HG02973 (cell line): ENCODE data around the gene ELOVL1.
"Not testable (repeated sequence)": the region's sequence is repeated elsewhere in the genome, so short reads cannot be mapped to it uniquely, and the experiment has no call there.

ENCODE experiments used
- ATAC-seq: cut with Tn5 transposase; IDR thresholded peaks from one replicate; pipeline ENCODE4 v1.9.1; 2021; ENCODE audit warnings: moderate library complexity; ENCODE audit not compliant: unreplicated experiment

ELOVL1 gene

DNA sequence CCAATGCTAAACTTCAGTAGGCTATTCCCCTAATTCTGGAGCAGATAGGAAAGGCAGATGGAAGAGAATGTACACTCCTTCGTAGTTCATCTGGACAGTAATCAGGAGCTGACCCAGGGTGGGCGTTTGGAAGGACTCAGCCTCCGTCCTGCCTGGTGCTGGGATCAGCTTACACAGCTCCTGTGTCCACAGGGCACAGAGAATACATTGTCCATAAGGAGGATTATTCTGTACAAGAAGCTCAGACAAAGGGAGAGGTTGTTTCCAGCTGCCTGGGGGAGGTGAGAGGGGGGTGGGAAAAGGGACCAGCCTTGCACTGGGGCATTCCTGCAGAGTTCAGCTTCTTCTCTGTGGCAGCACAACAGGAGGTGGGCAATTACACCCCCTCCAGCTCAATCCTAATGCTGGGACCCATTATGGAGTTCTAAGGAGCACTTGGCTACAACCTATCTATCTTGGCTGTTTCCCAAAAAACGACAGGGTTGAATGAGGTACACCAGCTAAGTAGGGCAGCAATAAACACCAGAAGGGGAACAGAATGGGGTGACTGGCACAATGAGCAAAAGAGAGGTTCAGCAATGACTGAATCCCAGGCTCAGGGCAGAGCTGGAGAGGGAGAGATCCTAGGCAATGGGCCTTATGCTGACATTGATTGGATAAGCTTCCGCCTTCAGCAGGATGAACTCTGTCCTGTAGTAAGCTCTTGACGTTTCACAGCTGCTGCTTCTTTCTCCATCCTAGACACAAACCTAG, 14.4 kb upstream of the ELOVL1 start:
- ATAC-seq = no peak

DNA sequence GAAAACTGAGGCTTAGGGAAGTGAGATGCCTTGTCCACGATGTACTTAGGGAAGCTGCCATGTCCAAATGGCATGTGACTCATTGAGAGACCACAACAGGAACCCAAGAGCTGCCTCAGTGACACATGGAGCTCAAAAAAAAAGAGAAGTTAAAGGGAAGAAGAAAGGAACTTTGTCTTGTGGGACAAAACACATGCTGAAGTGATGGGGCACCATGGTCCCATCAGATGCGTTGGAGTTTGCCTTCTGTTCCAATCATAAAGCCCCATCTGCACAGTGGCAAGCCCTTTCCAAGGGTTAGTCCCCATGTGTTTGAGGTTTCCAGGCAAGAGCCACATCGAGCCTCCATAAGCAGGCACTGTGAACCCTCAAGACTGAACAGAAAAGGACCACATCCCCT, 13.8 kb upstream of the ELOVL1 start:
- no peak for ATAC-seq

DNA sequence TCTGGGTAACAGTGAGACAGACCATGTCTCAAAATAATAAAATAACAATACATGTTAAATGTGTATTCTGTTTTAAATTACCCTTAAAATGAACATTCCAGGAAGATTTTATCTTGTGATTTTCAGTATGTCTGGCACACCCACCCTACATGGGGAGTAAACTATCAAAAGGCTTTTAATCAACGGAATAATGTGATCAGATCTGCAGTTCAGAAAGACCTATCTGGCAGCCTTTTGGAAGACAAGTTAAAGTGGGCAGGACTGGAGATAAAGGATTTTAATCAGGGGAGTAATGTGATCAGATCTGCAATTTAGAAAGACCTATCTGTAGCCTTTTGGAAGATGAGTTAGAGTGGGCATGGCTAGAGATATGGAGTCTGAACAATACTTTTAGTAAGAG, 11.7 kb upstream of the ELOVL1 start:
- ATAC-seq = no peak

DNA sequence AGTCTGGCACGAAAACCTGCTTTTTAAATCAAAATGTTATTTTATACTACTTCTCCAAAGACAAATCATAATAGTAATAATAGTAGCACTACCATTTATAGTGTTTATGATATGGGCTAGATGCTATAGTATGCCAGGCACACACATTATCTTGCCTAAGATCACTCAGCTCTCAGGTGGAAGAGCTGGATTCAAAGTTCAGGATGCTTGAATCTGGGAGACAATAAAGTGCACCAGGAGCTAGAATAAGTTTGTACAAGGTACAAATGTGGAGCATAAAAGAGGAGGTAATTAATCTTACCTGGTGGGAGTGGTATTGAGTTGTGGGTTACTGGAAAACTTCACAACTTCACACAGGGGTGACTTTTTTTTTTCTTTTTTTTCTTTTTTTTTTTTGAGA, 10.0 kb upstream of the ELOVL1 start:
- ATAC-seq = no peak

DNA sequence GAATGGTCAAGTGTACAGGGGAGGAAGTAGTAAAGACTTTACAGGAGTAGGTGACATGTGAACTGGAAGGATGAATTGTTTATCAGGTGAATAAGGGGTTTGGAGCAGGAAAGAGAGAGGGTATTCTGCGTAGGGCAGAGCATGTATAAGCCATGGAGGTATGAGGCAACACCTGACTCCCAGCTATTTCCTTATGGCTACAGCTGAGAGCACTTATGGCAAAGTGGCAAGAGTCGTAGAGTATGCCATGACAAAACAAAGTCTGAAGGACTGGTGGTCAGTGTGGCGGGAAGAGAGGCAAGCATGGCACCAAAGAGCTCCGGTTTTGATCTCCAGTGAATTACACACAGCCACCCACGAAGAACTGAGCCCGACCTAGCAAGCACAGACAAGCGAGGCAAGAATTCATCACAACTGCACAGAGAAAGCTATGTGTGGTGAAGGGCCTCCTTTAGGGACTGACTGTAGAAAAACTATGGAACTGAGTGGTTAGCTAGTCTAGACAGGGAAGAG, 9.0 kb upstream of the ELOVL1 start:
- ATAC-seq = no peak

DNA sequence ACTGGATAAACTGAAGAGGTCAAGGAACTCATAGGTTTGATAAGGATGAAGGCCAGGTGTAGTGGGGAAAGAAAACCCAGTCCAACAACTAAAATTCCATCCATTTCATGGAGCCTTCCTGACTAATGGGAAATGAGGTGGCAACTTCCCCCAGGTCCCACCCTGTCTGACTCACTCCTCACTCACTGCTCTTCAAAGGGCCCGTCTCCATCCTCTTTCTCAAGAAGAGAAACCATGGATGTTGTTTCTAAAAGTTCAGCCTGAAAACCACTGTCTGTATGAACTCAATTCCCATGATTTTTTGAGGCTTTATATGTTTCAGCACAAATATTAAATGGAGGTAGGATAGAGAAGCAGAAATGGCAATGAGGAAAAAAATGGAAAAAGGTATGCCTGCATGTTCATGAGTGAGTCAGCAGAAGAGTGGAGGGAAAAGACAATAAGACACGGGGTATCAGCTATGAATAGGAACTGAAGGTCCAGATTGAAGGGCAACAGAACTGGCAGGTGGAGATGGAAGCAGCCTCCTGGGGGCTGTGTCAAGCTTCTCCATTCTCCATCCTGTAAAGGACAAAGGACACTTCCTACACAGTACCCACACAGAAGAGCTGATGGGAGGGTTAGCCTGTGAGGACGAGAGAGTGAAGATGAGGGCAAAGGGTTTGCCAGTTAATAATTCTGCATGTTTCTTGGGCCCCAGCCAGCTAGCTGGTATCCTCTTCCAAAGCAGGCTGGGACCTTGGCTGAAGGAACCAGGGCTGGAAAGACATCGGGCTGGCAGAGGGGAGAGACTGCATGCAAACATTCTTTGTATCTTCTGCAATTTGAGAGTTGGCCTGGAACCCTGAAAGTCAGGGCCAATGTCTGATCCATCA, 5.5 kb upstream of the ELOVL1 start:
- ATAC-seq = no peak

DNA sequence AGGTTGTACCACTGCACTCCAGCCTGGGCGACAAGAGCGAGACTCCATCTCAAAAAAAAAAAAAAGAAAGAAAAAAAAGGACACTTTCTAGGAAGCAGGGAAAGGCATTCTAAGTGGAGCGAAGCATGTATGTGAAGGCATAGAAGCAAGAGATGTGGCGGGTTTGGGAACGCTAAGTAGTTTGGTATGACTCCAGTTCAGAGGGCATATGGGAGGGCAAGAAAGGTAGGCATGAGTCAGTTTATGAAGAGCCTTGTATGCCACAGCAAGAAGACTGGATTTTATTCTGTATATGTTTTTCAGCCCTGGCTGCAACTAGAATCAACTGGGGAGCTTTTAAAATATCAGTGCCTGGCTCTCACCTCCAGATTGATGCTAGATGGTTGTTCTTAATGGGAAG, 4.4 kb upstream of the ELOVL1 start:
- no peak for ATAC-seq

DNA sequence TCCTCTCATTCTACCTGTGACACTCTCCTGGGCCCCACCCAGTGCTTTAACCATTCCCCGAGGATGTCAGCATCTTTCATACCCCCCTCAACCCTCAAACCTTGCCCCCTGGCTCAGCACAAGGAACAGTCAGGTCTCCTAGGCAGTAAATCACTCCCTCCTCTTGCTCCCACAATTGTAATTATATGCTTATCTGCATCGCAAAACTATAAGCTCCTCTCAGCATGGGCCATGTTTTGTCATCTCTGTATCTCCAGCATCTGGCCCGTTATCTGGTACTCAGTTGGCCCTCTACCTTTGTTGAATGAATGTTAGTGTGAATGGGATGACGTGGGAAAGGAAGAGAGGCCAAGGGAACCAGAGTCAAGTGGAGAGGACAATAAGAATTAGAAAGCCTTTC, 2.8 kb upstream of the ELOVL1 start:
- ATAC-seq = no peak

DNA sequence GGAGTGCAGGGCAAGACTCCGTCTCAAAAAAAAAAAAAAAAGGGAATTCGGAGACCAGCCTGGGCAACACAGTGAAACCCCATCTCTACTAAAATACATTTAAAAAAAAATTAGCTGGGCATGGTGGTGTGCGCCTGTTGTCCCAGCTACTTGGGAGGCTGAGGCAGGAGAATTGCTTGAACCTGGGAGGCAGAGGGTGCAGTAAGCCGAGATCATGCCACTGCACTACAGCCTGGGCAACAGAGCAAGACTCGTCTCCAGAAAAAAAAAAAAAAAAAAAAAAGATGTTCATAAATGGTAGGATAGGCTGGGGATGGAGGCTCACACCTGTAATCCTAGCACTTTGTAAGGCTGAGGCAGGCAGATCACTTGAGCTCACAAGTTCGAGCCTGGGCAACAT, 2.0 kb upstream of the ELOVL1 start:
- not testable (repeated sequence) for ATAC-seq

DNA sequence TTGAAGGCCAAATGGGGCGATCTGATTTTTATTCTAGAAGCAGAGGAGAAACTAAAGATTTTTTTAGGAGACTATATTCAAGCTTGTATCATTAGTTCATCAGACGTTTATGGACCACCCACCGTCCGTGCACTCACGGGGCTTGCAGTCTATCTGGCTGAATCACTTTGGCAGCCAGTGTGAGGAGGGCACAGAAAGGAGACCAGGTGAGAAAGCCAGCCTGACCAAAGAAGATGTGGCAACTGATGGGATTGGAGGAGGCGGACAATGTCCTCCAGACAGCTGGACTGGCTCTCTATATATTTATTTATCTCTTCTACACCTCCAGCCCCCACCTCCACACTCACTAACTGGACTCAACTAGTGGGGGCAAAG, 822 bp upstream of the ELOVL1 start:
- no peak for ATAC-seq

DNA sequence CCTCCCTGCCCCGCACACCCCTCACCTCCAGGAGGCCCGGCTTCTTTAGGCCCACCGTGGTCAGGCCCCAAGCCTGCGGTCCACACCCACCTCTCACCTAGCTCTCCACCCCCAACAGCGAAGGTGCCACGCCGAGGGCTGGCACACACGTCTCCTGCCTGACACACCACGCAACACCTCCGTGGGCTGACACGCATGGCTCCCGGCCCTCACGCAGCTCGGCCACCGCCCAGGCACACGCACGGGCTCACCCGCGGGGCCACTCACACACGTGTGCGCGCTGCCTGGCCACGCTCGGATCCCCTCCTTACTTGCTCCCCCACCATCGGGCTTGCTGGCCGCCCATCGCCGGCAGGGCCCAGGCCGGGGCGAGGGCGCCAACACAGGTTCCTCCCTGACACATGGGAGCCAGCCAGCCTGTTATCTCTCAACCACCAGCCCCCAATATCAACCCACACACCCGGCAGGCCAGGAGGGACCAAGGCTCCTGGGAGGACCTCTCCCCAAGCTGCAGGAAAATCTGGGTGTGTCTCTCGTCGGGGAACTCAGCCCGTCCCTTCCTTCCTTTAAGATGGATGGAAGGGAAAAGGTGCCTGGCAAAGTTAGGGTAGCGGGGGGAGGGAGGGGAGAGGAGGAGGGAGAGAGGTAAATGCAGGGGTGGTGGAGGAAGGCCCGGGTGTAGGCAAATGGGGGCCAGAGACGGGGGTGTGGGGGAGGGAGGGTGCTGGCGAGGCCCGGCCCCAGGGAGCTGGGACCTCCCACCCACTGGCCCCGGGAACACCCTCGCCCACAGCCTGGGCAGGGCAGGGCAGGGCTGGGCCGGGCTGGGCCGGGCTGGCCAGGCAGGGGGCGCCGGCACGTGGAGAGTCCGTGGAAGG, 546 bp downstream of the ELOVL1 start:
- ATAC-seq = peak; percentile 27

DNA sequence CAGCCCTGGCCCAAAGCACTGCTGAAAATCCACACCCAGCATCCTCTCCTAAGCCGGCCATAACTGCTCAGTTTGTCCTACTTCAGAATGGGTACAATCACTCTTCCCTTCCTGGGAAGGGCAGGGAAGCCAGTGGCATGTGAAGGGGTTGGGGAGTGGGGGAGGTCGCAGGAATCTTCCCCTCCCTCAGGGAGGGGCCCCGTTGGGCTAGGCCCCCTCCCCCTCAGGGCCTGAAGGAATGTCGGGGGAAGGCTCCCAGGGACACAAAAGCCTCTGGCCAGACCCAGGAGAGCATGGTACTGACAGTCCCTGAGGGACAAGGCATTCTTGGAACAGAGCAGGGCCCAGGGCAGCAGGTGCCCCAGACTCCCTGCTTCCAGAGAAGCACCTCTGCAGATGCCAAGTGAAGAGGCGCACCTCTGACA, 1.2 kb downstream of the ELOVL1 start:
- ATAC-seq = no peak

DNA sequence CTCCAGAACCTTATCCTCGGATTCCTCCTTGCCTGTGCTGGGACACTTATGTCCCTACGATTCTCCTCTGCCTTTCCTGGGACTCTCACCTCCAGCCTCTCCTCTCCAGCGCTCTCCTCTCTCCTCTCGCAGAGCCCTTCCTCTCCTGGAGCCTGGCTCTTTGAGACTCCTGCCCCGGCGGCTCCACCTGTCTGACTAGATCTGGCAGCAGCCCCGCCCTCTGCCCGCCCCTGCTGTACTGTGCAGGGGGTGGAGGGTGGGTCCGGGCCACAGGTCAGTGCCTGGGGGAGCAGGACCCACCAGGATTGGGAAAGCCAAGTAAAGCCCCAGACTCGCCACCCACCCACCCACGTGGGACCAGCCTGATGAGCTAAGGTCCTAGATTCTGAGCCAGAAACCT, 1.6 kb downstream of the ELOVL1 start:
- ATAC-seq = no peak

DNA sequence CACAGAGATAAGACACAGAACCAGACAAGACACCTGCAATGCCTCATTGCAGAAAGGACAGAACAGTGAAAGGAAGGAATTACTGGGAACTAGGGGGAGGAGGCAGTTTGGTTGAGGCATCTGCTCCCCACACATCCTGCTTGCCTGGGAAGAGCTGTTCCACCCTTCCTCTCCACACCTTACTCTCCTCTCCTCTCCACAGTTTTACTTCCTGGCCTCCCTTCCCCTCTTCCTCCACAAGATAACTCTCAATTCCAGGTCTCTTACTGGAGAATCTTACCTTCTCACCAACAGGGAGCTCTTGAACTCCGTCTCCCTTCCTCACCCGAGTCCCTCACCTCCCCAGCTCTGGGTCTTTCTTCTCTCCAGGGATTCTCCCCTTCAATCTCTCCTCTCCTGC, 2.1 kb downstream of the ELOVL1 start:
- no peak for ATAC-seq

DNA sequence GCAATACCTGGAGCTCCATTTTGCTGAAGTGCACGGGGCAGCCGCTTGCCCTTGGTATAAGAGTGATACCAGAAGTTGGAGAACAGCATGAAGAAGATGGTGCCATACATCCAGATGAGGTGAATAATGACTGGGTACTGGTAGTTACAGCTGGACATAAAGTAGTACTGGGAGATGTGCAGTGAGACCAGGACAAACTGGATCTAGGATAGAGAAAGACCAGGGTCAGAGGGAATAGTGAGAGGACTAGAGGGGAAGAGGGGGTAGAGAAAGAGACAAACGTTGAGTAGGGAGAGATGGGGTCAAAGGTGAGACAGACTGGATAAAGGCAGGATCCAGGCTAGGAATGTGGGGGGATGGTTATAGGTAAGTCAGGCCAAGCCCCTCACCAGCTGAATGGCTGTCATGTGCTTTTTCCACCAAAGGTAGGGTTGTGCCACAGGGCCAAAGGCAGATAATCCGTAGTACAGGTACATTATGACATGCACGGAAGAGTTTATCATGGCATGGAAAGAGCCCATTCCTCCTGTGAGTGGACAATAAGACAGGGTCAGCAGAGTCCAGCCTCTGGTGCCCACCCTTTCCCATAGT, 3.8 kb downstream of the ELOVL1 start:
- no peak for ATAC-seq

DNA sequence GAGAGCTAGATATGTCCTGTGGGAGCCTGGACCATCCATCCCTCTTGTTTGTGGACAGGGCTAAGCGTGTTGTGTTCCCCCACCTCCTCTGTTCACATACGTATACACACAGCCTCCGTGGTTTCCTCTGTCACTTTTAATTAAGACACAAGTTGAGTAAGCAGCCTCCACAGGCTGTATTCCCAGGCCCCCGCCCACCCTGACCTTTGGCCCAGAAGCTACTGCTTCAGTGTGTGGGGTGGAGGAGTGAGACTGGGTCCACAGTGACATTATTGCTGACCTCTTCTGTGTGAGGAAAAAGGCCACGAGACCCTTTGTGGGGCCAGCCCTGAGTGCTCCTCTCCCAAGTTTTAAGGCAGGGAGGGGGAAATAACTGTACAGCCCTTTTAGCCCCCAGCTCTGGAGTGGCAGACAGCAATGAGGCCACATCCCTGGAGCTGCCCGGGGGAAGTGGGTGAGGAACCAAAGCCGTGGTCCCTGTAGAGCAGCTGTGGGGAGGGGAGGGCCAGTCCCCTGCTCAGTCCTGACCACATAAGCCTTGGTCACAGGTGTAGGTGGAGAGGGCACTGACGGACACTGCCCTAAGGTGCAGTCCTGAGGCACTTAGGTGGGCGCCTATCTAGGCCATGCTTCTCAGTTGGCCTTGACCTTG, 4.4 kb downstream of the ELOVL1 start:
- no peak for ATAC-seq

DNA sequence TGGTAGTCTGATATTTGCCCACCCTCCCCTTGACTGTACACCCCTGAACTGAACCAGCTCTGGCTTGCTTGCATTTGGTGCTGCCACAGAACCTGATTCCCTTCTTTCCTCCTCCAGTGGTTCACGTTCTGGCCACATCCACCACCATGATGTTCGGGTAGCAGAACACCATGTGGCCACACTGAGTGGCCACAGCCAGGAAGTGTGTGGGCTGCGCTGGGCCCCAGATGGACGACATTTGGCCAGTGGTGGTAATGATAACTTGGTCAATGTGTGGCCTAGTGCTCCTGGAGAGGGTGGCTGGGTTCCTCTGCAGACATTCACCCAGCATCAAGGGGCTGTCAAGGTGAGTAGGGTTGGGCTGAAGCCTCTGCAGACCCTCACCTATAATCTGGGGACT, 7.2 kb downstream of the ELOVL1 start:
- no peak for ATAC-seq

DNA sequence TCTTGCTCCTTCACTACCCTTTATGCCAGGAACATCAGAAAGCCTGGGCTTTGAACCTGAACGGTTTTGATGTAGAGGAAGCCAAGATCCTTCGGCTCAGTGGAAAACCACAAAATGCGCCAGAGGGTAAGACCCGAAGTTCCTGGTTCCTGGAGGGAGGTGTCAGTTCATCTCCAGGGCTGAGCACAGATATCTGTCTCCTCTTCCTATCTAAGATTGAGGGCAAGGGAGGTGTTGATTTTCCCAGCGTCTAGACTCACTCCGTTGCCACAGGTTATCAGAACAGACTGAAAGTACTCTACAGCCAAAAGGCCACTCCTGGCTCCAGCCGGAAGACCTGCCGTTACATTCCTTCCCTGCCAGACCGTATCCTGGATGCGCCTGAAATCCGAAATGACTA, 8.1 kb downstream of the ELOVL1 start:
- no peak for ATAC-seq

DNA sequence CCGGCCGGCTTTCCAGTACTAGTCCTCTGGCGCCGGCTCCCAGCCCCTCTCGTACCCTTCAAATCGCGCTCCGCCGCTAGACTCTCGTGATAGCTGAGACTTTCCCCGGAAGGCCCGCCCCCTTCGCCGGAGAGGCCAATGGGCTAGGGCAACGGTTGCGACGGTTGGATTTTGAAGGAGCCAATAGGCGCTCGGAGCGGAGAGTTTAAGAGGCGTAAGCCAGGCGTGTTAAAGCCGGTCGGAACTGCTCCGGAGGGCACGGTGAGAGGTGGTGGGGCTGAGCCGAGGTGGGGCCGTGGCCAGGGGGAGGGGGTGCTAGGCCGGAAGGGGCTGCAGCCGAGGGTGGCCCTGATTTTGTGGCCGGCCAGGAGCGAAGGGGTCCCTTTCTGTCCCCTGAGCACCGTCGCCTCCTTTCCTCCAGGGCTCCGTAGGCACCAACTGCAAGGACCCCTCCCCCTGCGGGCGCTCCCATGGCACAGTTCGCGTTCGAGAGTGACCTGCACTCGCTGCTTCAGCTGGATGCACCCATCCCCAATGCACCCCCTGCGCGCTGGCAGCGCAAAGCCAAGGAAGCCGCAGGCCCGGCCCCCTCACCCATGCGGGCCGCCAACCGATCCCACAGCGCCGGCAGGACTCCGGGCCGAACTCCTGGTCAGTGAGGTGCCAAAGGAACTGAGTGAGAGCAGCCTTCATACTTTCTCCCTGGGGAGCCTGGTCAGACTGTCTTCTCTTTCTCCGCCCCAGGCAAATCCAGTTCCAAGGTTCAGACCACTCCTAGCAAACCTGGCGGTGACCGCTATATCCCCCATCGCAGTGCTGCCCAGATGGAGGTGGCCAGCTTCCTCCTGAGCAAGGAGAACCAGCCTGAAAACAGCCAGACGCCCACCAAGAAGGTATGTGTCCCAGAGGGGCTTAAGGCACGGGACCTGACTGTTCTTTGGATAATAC, 8.8 kb downstream of the ELOVL1 start, which contains the start of gene CDC20:
CDC20 (plus strand) TSS at position 236 of the 948 bp plus-strand sequence; CDS start at position 471, 235 bp downstream.
- peak; percentile 85 for ATAC-seq
